GM04504 (cell line): ENCODE measurements around the gene TOGARAM2.

Experiments used
- DNase-seq: peaks from one replicate; pipeline ENCODE4 v3.0.0-alpha.2; 2012; ENCODE audit warnings: low read depth

Gene TOGARAM2

DNA sequence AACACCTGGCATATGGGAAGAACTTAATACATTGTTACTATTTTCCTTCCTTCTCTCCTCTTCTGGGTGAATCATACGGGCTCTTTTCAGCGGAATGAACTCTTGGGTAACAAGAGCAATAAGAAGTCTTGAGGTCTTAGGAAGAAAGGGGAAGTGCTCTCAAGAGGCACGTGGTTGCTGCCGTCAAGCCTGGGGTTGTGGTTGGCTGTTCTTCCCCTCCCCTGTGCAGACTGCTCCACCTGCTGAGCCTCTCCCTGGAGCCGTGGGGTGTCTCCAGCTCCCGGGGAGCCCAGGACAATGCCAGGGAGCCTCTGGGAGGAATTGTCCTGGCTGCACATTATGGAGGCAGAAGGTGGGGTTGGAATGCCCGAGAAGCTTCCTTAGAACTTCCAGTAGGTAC, 19.4 kb downstream of the TOGARAM2 start:
- DNase-seq = no peak

- no peak for DNase-seq
Observed at GRCh38 chr2:29000956-29001355, 19.9 kb downstream of the TOGARAM2 start.

- DNase-seq = no peak
Observed at GRCh38 chr2:29001806-29002205, 20.7 kb downstream of the TOGARAM2 start.

- no peak for DNase-seq
Observed at GRCh38 chr2:29004755-29005154, 23.7 kb downstream of the TOGARAM2 start.

DNA sequence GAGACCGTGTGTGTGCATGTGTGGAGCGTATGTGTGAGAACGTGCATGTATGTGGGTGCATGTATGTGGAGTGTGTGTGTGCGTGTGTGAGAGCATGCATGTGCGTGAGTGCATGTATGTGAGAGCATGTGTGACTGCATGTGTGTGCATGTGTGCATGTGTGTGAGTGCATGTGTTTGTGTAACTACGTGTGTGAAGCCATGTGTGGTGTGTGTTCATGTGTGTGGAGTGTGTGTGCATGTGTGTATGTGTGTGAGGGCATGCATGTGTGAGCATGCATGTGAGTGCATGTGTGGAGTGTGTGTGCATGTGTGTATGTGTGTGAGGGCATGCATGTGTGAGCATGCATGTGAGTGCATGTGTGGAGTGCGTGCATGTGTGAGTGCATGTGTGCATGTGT, 24.2 kb downstream of the TOGARAM2 start:
- DNase-seq = no peak

DNA sequence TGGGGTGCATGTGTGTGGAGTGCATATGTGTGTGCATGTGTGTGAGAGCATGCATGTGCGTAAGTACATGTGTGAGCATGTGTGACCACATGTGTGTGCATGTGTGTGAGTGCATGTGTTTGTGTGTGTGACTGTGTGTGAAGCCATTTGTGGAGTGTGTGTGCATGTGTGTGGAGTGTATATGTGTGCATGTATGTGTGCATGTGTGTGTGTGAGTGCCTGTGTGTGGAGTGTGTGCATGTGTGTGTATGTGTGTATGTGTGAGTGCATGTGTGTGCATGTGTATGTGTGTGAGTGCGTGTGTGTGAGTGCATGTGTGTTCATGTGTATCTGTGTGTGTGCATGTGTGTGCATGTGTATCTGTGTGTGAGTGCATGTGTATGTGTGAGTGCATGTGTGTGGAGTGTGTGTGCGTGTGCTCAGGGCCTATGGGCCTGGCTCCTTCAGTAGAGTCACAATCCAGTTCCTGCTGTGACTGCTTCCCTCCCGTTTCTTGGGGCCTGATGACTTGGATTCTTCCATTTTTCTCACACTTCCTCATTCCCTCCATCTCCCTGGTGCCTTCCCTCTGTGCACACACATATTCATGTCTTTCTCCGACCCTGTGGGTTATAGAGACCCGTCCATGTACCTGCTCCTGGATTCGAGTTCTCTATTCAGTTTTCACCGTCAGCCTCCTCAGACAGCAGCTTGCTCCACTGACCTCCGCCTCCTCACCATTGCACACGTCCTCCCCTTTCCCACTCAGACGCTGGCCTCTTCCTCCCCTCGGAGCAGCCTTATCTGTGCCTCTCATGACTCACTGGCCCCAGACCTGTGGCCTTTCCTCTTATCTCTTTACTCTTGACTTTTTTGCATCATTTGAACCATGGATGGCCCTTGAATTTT, 25.2 kb downstream of the TOGARAM2 start:
- DNase-seq = no peak

DNA sequence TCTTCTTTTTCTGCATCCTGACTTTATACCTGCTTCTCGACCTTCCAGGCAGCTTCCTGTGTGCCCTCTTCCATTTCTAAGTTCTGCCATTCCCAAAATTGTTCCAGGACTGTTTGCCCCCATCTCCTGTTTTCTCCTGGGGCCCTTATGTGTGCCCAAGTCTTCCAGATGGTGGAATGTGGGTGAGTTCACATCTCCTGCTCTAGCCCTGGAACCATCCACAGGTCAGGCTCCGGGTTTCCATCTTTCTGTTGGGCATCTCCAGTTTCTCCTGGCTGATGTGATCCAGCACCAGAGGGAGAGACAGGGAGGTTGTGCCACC, 25.8 kb downstream of the TOGARAM2 start:
- DNase-seq = no peak

DNA sequence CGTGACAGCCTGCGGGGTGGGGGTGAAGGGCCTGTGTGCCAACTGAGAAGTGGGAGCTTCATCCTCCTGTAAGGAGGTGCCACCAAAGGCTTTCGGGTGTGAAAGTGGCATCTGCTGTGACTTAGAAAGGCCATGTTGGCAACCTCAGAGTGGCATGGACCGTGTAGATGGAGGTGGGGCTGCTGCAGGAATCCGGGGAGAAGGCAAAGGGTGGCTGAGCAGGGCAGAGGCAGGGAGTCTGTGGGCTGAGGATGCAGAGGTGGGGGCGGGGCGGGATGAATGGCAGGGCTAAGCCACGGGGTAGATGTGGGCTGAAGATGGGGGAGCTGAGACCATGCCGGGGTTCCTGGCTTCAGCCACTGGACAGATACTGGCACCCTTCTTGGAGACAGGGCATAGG, 28.2 kb downstream of the TOGARAM2 start:
- DNase-seq = no peak

DNA sequence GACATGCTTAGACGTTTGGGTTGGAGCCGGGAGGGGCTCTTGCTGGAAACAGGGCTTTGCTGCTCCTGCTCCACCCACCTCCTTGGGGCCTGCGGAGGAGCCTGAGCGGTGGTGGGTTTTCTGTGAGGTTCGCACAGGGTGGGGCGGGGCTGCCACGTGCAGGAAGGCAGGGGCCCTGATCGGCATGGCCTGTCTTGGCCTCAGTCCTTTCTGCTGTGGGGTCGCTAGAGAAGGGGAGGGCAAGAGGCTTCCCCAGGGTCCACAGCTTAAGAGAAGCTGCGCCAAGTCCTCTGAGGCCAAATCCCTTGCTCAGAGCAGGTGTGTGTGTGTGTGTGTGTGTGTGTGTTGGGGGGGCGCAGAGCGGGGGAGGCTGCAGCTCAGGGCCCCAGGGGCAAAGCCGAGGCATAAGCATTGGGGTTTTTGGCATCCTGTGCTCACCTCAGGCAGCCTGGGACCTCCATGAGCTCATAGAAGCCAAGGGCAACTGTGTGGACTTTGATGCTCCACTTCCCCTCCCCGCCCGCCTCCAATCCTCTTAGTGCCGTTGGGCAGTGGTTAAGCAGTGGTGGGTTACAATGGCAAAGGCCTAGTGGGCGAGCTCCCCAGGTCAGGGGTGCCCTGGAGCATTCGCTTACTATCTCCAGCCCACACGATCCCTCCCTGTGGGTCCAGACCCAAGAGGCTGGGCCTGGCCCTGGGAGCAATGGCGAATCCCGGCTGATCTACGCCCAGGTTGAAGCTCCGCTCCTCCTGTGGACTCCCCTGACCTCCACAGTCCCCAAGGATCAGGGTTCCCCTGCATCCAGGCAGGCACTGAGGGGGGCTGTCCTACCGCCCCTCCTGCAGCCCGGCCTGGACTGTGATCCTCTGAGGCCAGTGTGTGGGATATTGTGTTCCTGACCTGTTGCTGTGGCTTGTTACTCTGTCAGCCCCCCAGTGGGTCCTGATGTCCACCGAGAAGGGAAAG, 28.9 kb downstream of the TOGARAM2 start:
- no peak for DNase-seq

- no peak for DNase-seq
Observed at GRCh38 chr2:29010946-29011345, 29.8 kb downstream of the TOGARAM2 start.

- DNase-seq = no peak
Observed at GRCh38 chr2:29011418-29012060, 30.4 kb downstream of the TOGARAM2 start.

DNA sequence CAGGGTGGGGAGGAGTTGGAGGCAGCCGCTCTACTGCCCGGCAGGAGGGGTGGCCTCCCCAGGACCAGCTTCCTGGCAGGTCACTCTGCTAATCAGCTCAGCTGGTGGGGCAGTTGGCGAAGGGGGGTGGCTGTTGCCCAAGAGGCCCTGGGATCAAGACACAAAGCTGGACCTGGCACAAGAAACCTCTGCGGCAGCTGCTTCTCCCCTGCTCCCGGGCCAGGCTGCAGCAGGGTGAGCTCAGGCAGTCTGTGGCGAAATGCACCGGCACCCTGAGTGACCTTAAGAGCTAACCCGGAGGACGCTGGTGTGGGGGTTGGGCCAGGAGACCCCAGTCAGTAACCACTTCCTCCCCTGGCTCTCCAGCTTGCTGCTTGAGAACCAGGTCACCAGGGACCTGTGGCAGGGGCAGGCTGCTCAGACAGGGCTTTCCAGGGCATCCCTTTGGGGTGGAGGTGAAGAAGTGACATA, 31.1 kb downstream of the TOGARAM2 start:
- DNase-seq = no peak

GRCh38 chr2:29013057-29013780, 32.1 kb downstream of the TOGARAM2 start:
- DNase-seq = no peak

- DNase-seq = no peak
Observed at GRCh38 chr2:29014331-29014730, 33.2 kb downstream of the TOGARAM2 start.

- DNase-seq = no peak
Observed at GRCh38 chr2:29014811-29015421, 33.8 kb downstream of the TOGARAM2 start.

DNA sequence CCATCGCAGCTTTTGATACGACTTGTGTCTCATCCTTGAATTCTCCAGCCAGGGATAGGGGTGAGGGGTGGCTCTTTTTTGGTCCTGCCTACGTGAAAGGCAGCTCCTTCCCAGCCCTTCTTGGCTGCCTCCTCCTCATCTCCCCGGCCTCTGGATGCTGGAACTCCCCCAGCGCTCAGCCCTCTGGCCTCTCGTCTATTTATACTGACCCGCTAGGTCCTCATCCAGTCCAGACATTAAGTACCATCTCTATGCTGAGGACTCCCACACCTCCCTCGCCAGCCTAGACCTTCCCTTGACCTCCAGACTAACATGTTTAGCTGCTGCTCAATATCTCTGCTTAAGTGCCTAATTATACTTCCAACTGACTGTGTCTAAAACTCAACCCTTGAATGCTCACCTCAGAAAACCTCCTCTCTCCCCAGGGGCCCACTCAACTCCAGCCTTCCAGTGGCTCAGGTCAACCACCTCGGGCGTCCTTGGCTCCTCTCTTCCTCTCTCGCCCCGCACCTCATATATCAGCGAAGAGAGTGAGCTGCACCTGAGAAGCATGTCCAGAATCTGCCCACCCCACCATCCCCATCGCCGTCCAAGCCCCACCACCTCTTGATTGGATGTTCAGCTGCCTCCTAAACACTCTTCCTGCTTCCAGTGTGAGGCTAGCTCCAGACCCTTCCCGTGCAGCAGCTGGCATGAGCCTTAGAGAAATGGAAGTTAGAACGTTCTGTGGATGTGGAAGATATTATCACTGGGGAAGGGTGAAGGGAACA, 34.8 kb downstream of the TOGARAM2 start:
- no peak for DNase-seq

GRCh38 chr2:29016504-29016903, 35.4 kb downstream of the TOGARAM2 start:
- no peak for DNase-seq

- DNase-seq = no peak
Observed at GRCh38 chr2:29017716-29018435, 36.8 kb downstream of the TOGARAM2 start.

DNA sequence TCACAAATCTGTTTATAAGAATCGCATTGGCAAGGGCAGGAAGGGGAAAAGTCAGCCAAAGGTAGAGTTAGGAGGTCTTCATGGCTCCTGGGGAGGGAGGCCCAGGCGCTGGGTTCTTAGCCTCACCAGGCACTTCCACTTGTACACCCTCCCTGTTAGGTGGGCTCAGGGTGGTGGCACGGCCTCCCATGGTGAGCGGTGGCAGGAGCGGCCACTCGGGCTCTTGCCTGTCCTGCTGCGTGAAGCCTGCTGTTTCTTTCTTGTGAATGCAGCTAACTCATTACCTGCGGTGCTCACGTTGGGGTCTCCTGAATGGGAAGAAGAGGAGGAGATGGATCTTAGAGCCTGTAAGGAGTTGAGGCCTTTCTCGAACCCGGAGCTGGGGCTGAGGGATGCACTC, 40.8 kb downstream of the TOGARAM2 start:
- DNase-seq = no peak

GRCh38 chr2:29022679-29023078, 41.6 kb downstream of the TOGARAM2 start:
- no peak for DNase-seq
